Fibroblast of pulmonary artery (primary cell): ENCODE results near the gene C4orf50.

Source experiments
- DNase-seq: peaks from one replicate; pipeline ENCODE4 v3.0.0-alpha.2; 2010; ENCODE audit warnings: low read depth
- H3K4me3 ChIP-seq: replicated peaks from 2 replicates; pipeline ENCODE4 v1.5.1; 2011; ENCODE audit warnings: low read depth, mild to moderate bottlenecking, control low read depth, low read length, moderate library complexity
- TF ChIP-seq, protein P1 (sequence below): IDR thresholded peaks from 2 replicates; pipeline ENCODE4 v1.5.1; 2011; ENCODE audit warnings: mild to moderate bottlenecking, control low read depth, low read length, inconsistent platforms; ENCODE audit errors: missing control alignments

C4orf50 gene

DNA sequence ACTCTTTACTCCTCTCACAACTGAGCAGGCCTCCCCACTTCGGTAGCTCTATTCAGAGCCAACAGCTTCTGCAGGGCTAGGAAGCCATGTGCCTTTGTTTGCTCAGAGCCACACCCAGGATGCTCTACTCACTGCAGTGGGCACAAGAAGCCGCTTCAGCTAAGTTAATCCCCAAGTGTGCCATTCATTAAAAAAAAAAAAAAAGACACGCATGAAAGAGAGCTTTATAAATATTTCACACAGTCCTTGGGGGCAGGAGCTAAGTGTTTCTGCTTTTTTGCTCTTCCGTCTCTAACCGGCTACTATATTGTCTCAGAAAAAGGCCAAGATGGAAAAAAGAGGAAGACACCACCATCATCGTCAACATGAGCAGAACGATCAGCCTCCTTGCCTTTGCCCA lies 133.4 kb downstream of the C4orf50 start:
- DNase-seq: no peak
- TF ChIP-seq, protein P1, sequence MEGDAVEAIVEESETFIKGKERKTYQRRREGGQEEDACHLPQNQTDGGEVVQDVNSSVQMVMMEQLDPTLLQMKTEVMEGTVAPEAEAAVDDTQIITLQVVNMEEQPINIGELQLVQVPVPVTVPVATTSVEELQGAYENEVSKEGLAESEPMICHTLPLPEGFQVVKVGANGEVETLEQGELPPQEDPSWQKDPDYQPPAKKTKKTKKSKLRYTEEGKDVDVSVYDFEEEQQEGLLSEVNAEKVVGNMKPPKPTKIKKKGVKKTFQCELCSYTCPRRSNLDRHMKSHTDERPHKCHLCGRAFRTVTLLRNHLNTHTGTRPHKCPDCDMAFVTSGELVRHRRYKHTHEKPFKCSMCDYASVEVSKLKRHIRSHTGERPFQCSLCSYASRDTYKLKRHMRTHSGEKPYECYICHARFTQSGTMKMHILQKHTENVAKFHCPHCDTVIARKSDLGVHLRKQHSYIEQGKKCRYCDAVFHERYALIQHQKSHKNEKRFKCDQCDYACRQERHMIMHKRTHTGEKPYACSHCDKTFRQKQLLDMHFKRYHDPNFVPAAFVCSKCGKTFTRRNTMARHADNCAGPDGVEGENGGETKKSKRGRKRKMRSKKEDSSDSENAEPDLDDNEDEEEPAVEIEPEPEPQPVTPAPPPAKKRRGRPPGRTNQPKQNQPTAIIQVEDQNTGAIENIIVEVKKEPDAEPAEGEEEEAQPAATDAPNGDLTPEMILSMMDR: no peak
- H3K4me3 ChIP-seq: no peak overlapping the region

DNA sequence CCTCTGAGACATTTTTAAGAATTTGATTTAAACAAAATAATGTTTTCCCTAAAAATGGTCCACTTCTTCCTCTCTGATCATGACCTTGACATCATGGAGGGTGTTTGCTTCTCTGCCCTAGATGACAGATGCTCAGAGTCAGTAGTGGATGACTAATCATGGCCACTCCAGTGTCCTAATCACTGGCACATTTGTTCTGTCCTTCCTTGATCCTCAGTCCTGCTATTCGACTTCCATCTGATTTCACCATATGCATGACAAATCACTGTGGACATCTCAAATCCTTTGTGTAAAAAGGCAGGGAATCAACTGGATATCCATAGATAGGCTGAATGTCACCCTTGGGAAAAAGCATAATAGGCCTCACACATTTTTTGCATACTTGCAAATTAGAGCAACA lies 134.3 kb downstream of the C4orf50 start:
- H3K4me3 ChIP-seq: no peak overlapping the region
- TF ChIP-seq, protein P1: no peak
- no peak for DNase-seq

DNA sequence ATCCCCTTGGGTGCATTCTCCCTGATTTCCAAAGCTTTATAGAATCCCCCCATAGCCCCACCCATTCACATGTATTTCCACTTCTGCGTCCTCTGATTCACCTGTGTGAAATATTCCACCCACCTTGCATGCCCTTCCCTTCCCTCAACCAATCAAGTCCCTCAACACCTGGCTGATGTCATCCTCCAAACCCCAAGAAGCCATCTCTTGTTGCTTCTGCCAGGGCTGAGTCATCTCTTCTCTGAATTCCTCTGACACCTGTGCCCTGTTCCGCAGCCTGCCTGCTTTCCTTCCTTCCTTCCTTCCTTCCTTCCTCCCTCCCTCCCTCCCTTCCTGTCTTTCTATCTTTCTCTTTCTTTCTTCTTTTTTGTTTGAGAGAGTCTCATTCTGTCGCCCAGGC lies 135.3 kb downstream of the C4orf50 start:
- TF ChIP-seq, protein P1: no peak
- H3K4me3 ChIP-seq: no peak overlapping the region
- no peak for DNase-seq

DNA sequence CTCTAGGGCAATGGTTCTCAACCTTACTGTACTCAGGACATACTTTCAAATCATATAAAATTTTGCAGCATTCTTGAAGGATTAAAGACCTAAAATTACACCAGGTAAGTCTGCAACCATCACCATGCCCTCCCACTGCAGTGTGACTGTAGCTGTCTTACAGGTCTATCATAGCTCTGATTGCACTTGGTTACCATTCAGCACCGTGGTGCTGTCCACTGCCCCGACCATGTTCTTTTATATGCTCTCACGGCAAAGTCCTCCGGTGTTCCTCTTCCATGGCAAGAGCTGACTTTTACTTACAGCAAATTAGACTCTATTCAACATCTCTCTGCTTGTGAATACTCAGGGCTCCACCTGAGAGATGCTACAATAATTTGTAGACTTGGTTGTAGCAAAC lies 136.9 kb downstream of the C4orf50 start:
- H3K4me3 ChIP-seq: no peak overlapping the region
- TF ChIP-seq, protein P1: no peak
- DNase-seq: peak; percentile 7

DNA sequence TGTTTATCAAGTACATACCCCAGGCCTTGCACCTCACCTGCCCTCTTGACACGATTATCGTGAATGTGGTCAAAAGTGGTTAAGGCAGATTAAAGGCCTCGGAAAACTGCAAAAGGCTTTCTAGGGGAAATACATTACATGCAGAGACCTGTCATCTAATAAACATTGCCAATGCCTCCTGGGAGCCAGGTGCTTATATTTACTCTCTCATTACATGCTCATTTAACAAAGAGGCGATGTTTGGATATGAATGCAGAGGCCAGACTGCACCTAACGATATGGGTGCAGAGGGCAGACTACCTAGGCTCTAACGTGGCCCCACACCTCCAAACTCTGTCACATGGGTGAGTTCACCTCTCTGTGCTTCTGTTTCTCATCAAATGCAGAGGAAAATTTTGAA lies 139.9 kb downstream of the C4orf50 start:
- TF ChIP-seq, protein P1: no peak
- no peak overlapping the region for H3K4me3 ChIP-seq
- DNase-seq: no peak

DNA sequence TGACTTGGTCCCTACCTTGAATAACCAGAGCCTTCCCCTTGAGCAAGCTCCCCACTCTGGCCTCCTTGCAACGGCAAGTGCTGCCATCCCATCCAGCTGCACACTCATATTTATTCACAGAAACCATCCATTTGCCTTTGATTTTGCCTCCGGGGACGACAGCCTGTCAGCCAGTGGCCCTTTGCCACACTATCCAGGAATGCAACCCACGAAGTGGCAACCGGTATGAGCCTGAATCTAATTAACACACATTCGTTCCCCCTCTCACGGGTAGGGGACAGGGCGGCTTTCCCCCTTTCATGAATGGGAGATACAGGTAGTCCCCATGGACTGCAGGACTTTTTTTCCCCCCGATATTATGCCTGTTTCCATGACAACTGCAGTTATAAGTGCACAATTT lies 140.8 kb downstream of the C4orf50 start:
- DNase-seq: no peak
- TF ChIP-seq, protein P1: no peak
- H3K4me3 ChIP-seq: no peak overlapping the region

DNA sequence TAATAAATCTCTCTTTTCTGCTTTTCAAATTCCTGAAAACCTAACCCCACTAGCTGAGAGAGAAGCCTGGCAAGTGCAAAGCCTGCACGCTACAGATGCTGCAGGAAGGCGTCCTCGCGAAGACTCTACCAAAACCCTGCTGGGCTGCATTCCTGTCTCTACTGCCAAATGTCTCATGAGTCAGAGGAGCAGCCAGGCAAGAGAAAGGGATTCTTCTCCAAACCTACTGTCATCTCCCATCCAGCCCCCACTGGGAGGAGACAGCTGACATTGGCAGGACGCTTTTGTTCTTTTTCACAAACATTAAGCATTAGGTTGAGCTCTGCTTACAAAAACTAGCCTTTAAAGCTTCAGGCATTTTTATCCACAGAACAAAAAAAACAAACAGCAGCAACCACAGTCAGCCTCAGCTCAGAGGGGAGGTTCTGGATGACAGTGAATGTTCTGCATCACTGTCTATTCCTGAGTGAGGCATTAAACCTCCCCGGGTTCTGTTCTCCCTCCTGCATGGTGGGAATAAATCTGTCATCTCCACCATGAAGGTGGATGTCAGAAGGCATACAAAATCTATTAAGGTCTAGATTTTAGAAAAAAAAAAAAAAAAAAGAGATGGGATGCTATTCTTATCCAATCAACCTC lies 143.3 kb downstream of the C4orf50 start:
- DNase-seq: peak; percentile 6
- TF ChIP-seq, protein P1: no peak
- H3K4me3 ChIP-seq: no peak overlapping the region
